ENCODE data around the gene R3HDM1. TPM values are rescaled to one million over a fixed set of nuclear protein-coding genes. Genes with fewer than 3 reads are reported as not detected.
"Not testable (repeated sequence)": the region's sequence is repeated elsewhere in the genome, so short reads cannot be mapped to it uniquely, and the experiment has no call there.

The R3HDM1 gene
- total RNA-seq, 6 experiments from 2014 or later, result 8.0 to 17.8 (median 12.2) TPM

GRCh38 chr2:135650721-135651120 is 119.4 kb downstream of the R3HDM1 start:
- 89% methylated on average over 1 of the region's 1 CpG for WGBS (ENCODE audit: insufficient coverage, low coverage, low lambda C conversion rate, missing lambda C conversion rate)

DNA sequence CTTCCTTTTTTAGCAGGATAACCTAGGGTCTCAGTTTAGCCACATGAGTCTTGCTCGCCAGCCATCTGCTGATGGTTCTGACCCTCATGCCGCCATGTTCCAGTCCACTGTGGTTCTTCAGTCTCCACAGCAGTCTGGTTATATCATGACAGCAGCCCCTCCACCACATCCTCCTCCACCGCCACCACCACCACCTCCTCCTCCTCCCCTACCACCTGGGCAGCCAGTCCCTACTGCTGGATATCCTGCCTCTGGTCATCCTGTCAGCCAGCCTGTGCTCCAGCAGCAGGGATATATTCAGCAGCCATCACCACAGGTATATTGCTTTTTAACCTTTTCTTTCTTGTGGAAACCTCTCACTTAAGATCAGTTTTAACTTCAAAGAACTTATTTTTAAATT is 120.4 kb downstream of the R3HDM1 start:
- DNase-seq (no peak), ATAC-seq (no peak)
- intact Hi-C loops (cut with DNase I), result no loop called here
- Histone ChIP-seq H3K4me1 (no peaks in the 10 kb centered on the region), H3K36me3 (peaks cover 0 to 16% (median 6%) of the 10 kb centered on the region in 4 donors), H3K27me3 (no peaks in the 10 kb centered on the region), H3K9me3 (no peaks in the 10 kb centered on the region), H3K4me3 (no peak overlapping the region), H3K27ac (no peak overlapping the region)
- 92% methylated on average over 3 of the region's 3 CpGs for WGBS (ENCODE audit: insufficient coverage, low coverage, low lambda C conversion rate, missing lambda C conversion rate)
- TF ChIP-seq, protein P1, sequence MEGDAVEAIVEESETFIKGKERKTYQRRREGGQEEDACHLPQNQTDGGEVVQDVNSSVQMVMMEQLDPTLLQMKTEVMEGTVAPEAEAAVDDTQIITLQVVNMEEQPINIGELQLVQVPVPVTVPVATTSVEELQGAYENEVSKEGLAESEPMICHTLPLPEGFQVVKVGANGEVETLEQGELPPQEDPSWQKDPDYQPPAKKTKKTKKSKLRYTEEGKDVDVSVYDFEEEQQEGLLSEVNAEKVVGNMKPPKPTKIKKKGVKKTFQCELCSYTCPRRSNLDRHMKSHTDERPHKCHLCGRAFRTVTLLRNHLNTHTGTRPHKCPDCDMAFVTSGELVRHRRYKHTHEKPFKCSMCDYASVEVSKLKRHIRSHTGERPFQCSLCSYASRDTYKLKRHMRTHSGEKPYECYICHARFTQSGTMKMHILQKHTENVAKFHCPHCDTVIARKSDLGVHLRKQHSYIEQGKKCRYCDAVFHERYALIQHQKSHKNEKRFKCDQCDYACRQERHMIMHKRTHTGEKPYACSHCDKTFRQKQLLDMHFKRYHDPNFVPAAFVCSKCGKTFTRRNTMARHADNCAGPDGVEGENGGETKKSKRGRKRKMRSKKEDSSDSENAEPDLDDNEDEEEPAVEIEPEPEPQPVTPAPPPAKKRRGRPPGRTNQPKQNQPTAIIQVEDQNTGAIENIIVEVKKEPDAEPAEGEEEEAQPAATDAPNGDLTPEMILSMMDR (IDR thresholded peaks at IDR 0.05), result no peak
- no peak for TF ChIP-seq POLR2A (IDR thresholded peaks at IDR 0.05)

More at GRCh38 chr2:135650721-135651120, 119.4 kb downstream of the R3HDM1 start:
- intact Hi-C loops (cut with DNase I), result no loop called here
- Histone ChIP-seq H3K27me3 (no peaks in the 10 kb centered on the region), H3K9me3 (no peaks in the 10 kb centered on the region), H3K4me1 (no peaks in the 10 kb centered on the region), H3K4me3 (no peak overlapping the region), H3K36me3 (peaks cover 0 to 13% (median 6%) of the 10 kb centered on the region in 4 donors), H3K27ac (no peak overlapping the region)
- DNase-seq, result no peak
- TF ChIP-seq, protein P1 (IDR thresholded peaks at IDR 0.05), result no peak
- TF ChIP-seq POLR2A (IDR thresholded peaks at IDR 0.05), result no peak
- ATAC-seq, result no peak

- DNase-seq; H3K9me3 ChIP-seq; H3K4me1 ChIP-seq; H3K27me3 ChIP-seq; H3K4me3 ChIP-seq; ATAC-seq; intact Hi-C loops (cut with DNase I); H3K27ac ChIP-seq: not testable (repeated sequence)
- 100% methylated on average over 4 of the region's 5 CpGs for WGBS (ENCODE audit: insufficient coverage, low coverage, low lambda C conversion rate, missing lambda C conversion rate)
- H3K36me3 ChIP-seq, result peaks cover 0 to 24% (median 5%) of the 10 kb centered on the region in 4 donors
Observed at GRCh38 chr2:135654239-135654638, 123.0 kb downstream of the R3HDM1 start.

DNA sequence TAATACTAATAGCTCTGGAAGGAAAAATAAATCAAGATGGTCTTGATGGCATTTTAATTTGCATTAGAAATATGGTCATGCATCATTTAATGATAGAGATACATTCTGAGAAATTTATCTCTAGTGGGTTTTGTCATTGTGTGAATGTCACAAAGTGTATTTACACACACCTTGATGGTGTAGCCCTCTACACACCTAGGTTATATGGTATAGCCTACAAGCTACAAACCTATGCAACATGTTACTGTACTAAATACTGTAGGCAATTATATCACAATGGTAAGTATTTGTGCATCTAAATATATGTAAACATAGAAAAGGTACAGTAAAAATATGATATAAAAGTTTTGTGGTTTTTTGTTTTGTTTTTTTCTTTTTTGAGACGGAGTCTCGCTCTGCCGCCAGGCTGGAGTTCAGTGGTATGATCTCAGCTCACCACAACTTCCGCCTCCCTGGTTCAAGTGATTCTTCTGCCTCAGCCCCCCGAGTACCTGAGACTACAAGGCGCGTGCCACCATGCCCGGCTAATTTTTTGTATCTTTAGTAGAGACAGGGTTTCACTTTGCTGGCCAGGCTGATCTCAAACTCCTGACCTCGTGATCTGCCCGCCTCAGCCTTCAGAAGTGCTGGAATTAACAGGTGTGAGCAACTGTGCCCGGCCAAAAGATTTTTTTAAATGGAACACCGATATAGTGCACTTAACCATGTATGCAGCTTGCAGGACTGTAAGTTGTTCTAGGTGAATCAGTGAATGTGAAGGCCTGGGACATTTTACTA is 126.7 kb downstream of the R3HDM1 start:
- H3K27me3 ChIP-seq, result no peaks in the 10 kb centered on the region
- no peak overlapping the region for H3K27ac ChIP-seq
- no peak overlapping the region for H3K4me3 ChIP-seq
- TF ChIP-seq, protein P1 (IDR thresholded peaks at IDR 0.05), result no peak
- TF ChIP-seq POLR2A (IDR thresholded peaks at IDR 0.05), result no peak
- DNase-seq (no peak), ATAC-seq (no peak)
- H3K4me1 ChIP-seq, result no peaks in the 10 kb centered on the region
- WGBS (ENCODE audit: insufficient coverage, low coverage, low lambda C conversion rate, missing lambda C conversion rate), result 80% methylated on average over 11 of the region's 12 CpGs
- intact Hi-C loops (cut with DNase I), result no loop called here
- peaks cover 0 to 28% (median 0%) of the 10 kb centered on the region in 4 donors for H3K36me3 ChIP-seq
- H3K9me3 ChIP-seq, result no peaks in the 10 kb centered on the region

DNA sequence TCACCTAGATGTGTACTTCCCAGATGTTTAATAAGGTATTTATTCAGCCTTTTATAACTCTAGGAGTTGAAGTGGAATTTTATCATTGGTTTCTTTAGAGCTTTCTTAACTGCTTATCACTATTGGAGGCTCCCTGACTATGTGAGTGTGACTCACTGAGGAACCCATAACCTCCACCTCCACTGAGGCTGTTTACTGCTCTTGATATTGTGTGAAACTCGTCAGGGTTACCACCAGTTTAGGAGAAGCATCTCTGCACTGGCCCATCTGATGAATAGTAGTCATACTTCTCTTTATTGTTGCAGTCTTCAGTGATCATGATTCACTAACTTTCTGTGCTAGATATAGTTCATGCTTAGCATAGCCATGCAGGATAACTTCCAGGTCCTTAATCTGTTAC is 130.8 kb downstream of the R3HDM1 start:
- intact Hi-C loops (cut with DNase I), result no loop called here
- no peaks in the 10 kb centered on the region for H3K27me3 ChIP-seq
- WGBS (ENCODE audit: insufficient coverage, low coverage, low lambda C conversion rate, missing lambda C conversion rate), result 75% methylated on average over 1 of the region's 1 CpG
- peaks cover 0 to 10% (median 0%) of the 10 kb centered on the region in 4 donors for H3K36me3 ChIP-seq
- H3K4me1 ChIP-seq, result no peaks in the 10 kb centered on the region
- no peak for DNase-seq
- no peak for ATAC-seq
- no peaks in the 10 kb centered on the region for H3K9me3 ChIP-seq
- H3K27ac ChIP-seq, result no peak overlapping the region
- no peak overlapping the region for H3K4me3 ChIP-seq
- TF ChIP-seq, protein P1 (IDR thresholded peaks at IDR 0.05), result no peak
- TF ChIP-seq POLR2A (IDR thresholded peaks at IDR 0.05), result no peak

All from right lobe of liver (tissue), 6 donors.